Measurements from ENCODE around the gene NPR2. TPM values are rescaled to one million over a fixed set of nuclear protein-coding genes. Genes with fewer than 3 reads are reported as not detected.

NPR2 gene
- total RNA-seq, 2 donors from 2014 or later: 6.7 to 11.5 TPM

DNA sequence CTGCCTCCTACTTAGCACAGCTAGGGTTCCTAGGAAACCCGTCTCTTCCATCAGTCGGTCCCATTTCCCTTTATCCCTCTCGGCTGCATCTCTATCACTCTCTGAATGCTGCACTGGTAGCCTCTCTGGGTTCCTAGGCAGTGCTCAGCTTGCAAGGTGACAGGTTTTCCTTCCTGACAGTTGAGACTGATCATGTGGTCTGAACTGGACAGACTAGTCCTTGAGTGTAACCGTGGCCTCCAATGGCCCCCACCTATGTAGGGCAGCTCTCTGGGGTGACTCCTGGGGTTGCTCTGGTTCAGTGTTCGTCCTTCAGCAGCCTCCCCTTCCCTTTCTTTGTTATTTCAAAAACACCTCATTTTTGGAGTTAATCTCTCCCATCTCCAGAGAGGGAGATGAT, 41.4 kb downstream of the NPR2 start:
- Mint-ChIP-seq H3K27ac (no peak overlapping the region), H3K4me1 (ENCODE audit: low read depth) (peaks cover 35% of the 10 kb centered on the region), H3K9me3 (no peaks in the 10 kb centered on the region), H3K4me3 (no peak overlapping the region), H3K36me3 (ENCODE audit: insufficient read depth in 2 of 2) (no peaks in the 10 kb centered on the region), H3K27me3 (ENCODE audit: low read depth) (peaks cover under 1% of the 10 kb centered on the region)
- DNase-seq (no peak), ATAC-seq (replicated peaks in 1 of 2) (no peak)

DNA sequence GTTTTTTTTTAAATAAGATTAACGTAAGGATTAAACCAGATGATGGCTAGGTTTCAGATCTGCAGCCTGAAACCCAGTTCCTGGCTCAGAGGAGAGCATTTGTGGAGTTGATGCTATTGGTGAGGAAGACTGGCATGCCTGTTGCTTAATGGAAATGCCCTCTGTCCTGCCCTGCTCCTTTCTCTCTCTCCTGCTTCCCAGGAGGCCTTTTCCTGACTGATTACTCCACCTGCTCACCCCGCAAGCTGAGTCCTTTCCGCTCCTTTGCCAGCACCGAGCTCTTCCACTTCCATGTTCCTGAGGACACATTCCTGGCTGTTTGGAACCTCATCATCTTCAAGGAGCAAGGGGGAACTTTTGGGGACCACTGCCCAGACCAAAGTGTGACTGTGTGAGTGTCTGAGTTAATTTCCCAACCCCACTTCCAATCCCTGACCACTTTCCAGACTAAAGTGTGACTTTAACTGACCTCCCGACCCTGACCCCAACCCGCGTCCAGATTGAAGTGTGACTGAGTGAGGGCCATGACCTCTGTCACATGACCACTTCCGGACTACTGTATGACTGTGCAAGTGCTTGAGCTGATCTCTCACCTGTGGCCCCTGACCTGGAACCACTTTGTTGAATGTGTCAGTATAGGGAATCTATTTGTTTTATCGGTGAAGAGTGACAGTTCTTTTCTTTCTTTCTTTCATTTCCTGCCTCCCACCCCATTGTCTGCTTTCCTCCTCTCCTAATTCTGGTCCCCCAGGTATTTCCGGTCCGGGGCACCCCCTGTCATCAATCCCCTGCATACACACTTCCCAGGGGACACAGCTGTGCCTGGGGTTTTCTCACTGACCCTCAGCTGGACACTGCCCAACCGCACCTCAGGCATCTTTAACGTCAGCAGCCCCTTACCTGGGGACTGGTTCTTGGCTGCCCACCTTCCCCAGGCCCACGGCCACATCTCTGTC, 43.1 kb downstream of the NPR2 start:
- no peaks in the 10 kb centered on the region for H3K36me3 Mint-ChIP-seq (ENCODE audit: insufficient read depth in 2 of 2)
- H3K27me3 Mint-ChIP-seq (ENCODE audit: low read depth): no peaks in the 10 kb centered on the region
- DNase-seq (no peak), ATAC-seq (replicated peaks in 1 of 2) (no peak)
- no peak overlapping the region for H3K4me3 Mint-ChIP-seq
- no peaks in the 10 kb centered on the region for H3K9me3 Mint-ChIP-seq
- no peak overlapping the region for H3K27ac Mint-ChIP-seq
- H3K4me1 Mint-ChIP-seq (ENCODE audit: low read depth): peaks cover 24% of the 10 kb centered on the region

DNA sequence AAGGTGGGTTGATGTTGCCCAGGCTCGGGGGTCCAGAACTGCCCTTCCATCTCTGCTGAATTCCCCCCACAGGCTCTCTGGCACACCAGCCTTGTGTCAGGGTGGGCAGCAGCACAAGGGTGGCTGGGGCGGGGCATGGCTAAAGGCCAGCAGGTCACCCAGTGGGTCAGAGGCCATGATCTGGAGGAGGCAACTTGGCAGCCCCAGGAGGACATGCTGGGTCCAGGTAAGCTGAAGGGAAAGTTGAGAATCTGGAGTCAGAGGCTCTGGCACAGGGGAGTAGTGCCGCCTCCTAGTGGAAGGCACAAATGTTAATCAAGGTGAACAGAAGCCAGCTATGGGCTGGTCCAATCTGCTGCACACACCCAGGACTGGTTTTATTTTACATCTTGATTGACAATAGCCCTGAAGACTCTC, 43.8 kb downstream of the NPR2 start:
- Mint-ChIP-seq H3K27ac (no peak overlapping the region), H3K36me3 (ENCODE audit: insufficient read depth in 2 of 2) (no peaks in the 10 kb centered on the region), H3K4me3 (no peak overlapping the region), H3K4me1 (ENCODE audit: low read depth) (peaks cover 17% of the 10 kb centered on the region), H3K9me3 (no peaks in the 10 kb centered on the region), H3K27me3 (ENCODE audit: low read depth) (no peaks in the 10 kb centered on the region)
- ATAC-seq (replicated peaks in 1 of 2) (no peak), DNase-seq (peak in 1 of 2 donors; percentile 18)

DNA sequence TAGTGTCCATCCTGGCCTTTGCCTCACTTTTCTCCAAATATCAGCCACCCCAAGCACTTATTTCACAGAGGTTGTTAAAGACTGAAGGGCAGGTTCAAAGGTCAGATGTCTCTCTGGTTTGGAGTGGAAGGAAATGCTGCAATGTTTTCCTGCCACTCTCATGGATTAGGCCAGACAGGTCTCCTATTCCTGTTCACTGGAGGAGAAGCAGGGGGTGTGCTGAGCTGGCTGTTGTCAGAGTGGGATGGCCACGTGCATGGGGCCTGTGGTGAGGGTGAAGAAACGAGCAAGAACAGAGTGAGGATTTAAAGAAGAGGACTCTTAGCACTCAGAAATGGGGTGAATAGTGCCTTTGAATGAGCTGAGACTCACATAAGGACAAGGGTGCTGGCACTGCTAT, 44.4 kb downstream of the NPR2 start:
- H3K9me3 Mint-ChIP-seq: no peaks in the 10 kb centered on the region
- no peak for DNase-seq
- no peak for ATAC-seq (replicated peaks in 1 of 2)
- no peaks in the 10 kb centered on the region for H3K27me3 Mint-ChIP-seq (ENCODE audit: low read depth)
- H3K36me3 Mint-ChIP-seq (ENCODE audit: insufficient read depth in 2 of 2): no peaks in the 10 kb centered on the region
- H3K27ac Mint-ChIP-seq: no peak overlapping the region
- H3K4me1 Mint-ChIP-seq (ENCODE audit: low read depth): peaks cover 11% of the 10 kb centered on the region
- H3K4me3 Mint-ChIP-seq: no peak overlapping the region

DNA sequence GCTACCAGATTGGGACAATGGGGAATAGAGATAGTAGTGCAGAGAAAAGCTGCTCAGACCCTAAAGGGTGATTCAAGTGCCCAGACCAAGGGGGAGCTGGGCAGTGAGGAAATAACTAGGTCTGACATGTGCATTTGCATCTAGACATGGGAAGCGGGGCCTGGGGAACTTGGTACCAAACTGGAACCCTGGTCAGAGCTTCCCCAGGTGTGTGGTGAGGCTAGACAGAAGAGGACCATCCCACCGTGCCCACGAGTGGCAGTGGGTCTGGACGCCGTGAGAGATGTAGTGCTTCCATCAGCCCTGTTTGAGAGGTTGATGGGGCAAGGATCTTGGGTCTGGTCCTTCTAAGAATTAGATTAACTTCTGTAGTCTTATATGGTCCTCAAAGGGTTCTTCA, 45.2 kb downstream of the NPR2 start:
- ATAC-seq (replicated peaks in 1 of 2) (no peak), DNase-seq (no peak)
- no peaks in the 10 kb centered on the region for H3K9me3 Mint-ChIP-seq
- no peak overlapping the region for H3K4me3 Mint-ChIP-seq
- peaks cover 6% of the 10 kb centered on the region for H3K4me1 Mint-ChIP-seq (ENCODE audit: low read depth)
- no peaks in the 10 kb centered on the region for H3K27me3 Mint-ChIP-seq (ENCODE audit: low read depth)
- H3K36me3 Mint-ChIP-seq (ENCODE audit: insufficient read depth in 2 of 2): no peaks in the 10 kb centered on the region
- H3K27ac Mint-ChIP-seq: no peak overlapping the region

DNA sequence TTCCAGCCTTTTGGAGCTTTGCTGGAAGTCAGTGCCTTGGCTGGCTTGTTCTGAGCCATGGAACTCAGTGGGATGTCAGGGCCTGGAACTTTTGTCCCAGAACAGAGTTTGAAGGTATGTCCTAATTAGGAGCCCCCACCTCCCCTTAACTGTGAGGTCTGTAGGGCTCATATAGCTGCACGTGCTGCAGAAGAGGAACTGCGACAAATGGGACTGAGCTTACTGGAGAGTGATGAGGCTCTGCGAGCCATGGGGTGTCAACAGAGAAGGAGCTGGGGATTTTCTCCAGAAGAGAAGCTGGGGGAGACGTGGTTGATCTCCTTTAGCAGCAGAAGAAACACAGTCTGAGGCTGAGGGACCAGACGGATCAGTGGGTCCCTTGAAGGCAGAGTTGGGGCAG, 48.5 kb downstream of the NPR2 start:
- Mint-ChIP-seq H3K36me3 (ENCODE audit: insufficient read depth in 2 of 2) (no peaks in the 10 kb centered on the region), H3K9me3 (no peaks in the 10 kb centered on the region), H3K4me3 (no peak overlapping the region), H3K4me1 (ENCODE audit: low read depth) (peaks cover 10% of the 10 kb centered on the region), H3K27me3 (ENCODE audit: low read depth) (no peaks in the 10 kb centered on the region), H3K27ac (no peak overlapping the region)
- ATAC-seq (replicated peaks in 1 of 2) (no peak), DNase-seq (no peak)

DNA sequence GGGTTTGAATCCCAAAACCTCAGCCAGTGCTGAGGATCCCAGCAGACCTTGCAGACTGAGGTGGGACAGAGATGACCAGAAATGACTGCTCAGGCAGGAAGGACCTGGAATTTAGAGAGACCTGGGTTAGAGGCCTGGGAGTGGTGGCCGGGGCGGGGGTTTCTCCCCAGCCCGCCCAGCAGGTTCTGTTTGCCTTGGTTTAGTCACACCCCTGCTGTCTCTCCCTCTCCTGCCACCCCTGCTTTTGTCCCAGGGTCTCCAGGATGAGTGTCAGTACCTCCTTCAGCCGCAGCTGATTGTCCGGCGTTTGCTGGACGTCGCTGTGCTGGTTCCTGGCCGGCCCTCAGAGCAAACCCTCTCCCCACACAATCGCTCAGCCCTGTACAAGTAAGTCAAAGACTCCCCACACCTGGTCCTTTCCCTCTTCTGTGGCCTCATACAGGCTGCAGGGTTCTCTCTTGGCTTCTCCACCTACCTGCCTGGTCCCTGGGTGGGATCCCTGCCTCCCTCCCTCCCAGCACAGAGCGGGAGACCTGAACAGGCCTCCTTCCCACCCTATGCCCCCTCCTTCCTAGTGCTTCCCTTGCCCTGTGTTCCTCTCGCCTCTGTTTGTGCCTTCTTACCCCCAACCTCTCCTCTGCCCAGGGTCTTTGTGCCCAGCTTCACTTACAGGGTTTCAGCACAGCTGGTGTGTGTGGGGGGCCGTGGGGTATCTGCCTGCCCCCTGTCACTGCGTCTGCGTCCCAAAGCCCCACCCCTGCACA, 49.7 kb downstream of the NPR2 start:
- Mint-ChIP-seq H3K36me3 (ENCODE audit: insufficient read depth in 2 of 2) (no peaks in the 10 kb centered on the region), H3K9me3 (no peaks in the 10 kb centered on the region), H3K4me3 (no peak overlapping the region), H3K27ac (no peak overlapping the region), H3K27me3 (ENCODE audit: low read depth) (no peaks in the 10 kb centered on the region), H3K4me1 (ENCODE audit: low read depth) (peaks cover 20% of the 10 kb centered on the region)
- DNase-seq: no peak
- no peak for ATAC-seq (replicated peaks in 1 of 2)

DNA sequence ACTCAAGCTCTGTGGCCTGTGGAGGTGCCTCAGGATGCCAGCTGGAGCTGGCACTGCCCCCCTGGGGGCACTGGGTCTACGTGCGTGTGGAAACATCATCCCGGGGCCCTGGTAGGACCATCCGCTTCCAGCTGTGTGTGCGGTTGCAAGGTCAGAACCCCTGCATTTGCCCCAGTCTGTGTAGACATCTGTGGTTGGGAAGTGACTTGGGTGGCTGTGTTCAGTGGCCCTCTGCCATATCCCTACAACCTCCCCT, 50.2 kb downstream of the NPR2 start:
- no peak for ATAC-seq (replicated peaks in 1 of 2)
- Mint-ChIP-seq H3K4me3 (no peak overlapping the region), H3K27me3 (ENCODE audit: low read depth) (no peaks in the 10 kb centered on the region), H3K36me3 (ENCODE audit: insufficient read depth in 2 of 2) (no peaks in the 10 kb centered on the region), H3K4me1 (ENCODE audit: low read depth) (peaks cover 20% of the 10 kb centered on the region), H3K27ac (no peak overlapping the region), H3K9me3 (no peaks in the 10 kb centered on the region)
- DNase-seq: no peak

DNA sequence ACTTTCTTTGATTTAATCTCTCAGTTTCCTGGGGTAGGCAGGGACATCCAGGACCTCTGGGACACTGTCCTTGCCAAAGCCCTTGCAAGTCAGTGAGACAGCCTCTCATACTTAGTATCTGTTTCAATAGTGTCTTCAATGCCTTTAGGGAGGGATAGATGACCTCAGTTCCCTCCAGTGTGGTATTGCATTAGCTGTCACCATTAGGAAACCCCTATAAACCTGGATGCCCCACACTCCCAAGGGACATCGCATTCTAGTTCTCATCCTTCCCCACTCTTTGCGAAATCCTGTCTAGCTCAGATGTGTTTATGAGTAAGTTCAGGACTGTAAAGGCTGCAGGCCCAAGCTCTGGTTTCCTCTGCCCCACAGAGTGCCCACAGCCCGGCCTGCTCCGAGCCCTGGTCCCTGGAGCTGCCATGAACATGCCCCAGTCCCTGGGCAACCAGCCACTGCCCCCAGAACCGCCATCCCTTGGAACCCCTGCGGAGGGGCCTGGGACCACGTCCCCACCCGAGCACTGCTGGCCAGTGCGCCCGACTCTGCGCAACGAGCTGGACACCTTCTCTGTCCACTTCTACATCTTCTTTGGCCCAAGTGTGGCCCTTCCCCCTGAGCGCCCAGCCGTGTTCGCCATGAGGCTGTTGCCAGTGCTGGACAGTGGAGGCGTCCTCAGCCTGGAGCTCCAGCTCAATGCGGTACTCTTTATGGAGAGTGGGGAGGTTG, 50.8 kb downstream of the NPR2 start:
- ATAC-seq (replicated peaks in 1 of 2) (peak in 1 of 2 donors; percentile 9), DNase-seq (no peak)
- Mint-ChIP-seq H3K9me3 (no peaks in the 10 kb centered on the region), H3K27me3 (ENCODE audit: low read depth) (no peaks in the 10 kb centered on the region), H3K4me1 (ENCODE audit: low read depth) (peaks cover 20% of the 10 kb centered on the region), H3K4me3 (no peak overlapping the region), H3K36me3 (ENCODE audit: insufficient read depth in 2 of 2) (no peaks in the 10 kb centered on the region), H3K27ac (no peak overlapping the region)

DNA sequence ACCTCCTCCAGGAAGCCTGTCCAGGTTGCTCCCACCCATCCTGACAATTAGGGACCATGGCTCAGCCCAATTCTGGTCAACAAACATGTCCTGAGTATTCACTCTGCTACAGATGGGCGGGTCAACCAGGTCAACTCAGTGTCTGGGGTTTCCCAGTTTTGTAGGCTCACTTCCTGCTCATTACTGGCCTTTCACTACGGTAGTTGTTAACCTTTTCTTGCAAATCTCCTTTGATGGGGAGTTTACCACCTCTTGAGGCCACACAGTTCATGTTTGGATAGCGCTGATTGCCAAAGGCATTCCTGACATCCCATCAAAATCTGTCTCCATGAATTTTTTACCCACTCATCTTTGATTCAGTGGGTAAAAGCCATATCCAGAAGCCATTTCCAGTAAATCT, 51.4 kb downstream of the NPR2 start:
- no peak overlapping the region for H3K4me3 Mint-ChIP-seq
- no peak overlapping the region for H3K27ac Mint-ChIP-seq
- ATAC-seq (replicated peaks in 1 of 2) (peak in 1 of 2 donors; percentile 55), DNase-seq (no peak)
- H3K4me1 Mint-ChIP-seq (ENCODE audit: low read depth): peaks cover 21% of the 10 kb centered on the region
- H3K36me3 Mint-ChIP-seq (ENCODE audit: insufficient read depth in 2 of 2): no peaks in the 10 kb centered on the region
- H3K27me3 Mint-ChIP-seq (ENCODE audit: low read depth): no peaks in the 10 kb centered on the region
- H3K9me3 Mint-ChIP-seq: no peaks in the 10 kb centered on the region

DNA sequence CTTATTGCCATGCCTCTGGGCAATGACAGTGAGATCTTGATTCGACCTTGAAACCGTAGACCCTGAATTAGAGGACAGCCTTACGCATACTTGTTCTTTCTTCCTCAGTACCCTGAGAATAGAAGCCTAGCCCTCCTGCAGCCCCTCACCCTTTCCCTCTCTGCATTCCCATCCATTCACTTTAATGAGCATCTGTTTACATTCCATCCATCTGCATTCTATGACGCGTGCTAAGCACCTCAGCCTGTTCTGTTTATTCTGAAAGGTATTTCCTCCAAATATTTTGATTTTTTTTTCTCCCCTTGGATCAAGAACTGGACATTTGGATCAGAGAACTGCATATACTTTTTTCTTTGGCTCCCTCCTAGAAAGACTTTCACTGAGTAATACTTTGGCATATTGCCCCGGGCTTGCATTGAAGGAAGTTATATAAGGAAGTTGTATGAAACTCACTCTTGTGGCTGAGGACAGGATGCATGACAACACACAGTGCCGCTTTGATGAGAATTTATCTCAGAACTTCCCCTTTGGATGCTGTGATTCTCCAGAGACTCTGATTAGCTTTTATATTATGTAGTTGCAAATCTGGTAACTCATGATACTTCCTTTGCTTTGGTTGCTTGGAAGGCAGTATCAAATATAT, 53.4 kb downstream of the NPR2 start:
- no peaks in the 10 kb centered on the region for H3K36me3 Mint-ChIP-seq (ENCODE audit: insufficient read depth in 2 of 2)
- H3K4me1 Mint-ChIP-seq (ENCODE audit: low read depth): peaks cover 34% of the 10 kb centered on the region
- H3K27ac Mint-ChIP-seq: no peak overlapping the region
- H3K4me3 Mint-ChIP-seq: peak overlapping the region in 1 of 2 donors; percentile 12
- ATAC-seq (replicated peaks in 1 of 2) (no peak), DNase-seq (no peak)
- H3K27me3 Mint-ChIP-seq (ENCODE audit: low read depth): no peaks in the 10 kb centered on the region
- H3K9me3 Mint-ChIP-seq: no peaks in the 10 kb centered on the region

DNA sequence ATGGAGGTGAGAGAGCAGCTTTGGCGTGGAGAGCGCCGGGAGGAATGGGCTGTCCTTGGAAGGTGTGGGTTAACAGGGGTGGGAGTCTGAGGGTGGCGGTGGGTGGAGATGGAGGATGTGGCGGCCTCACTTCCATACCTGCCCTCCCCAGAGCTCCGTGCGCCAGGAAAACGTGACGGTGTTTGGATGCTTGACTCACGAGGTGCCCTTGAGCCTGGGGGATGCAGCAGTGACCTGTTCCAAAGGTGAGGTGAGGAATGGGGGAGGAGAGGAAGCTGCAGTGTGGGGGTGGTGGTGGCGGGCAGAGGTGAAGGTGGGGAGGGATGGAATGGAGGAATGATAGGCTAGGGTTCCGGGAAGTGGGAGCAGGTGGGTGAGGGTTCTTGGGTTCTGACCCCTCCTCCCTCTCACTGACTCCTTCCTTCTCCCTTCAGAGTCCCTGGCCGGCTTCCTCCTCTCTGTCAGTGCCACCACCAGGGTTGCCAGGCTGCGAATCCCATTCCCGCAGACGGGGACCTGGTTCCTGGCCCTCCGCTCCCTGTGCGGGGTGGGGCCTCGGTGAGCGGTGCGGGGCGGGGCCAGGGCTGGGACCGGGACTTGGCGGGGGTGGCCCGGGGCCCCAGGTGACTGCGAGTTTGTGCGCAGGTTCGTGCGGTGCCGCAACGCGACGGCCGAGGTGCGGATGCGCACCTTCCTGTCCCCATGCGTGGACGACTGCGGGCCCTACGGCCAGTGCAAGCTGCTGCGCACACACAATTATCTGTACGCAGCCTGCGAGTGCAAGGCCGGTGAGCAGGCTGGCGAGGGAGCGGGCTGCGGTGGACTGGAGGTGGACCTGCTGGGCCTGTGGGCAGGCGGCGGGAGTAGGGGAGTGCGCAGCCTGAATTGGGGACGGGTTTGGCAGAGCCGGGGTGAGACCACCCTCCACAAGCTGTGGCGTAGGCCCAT, 54.7 kb downstream of the NPR2 start:
- Mint-ChIP-seq H3K4me3 (no peak overlapping the region), H3K36me3 (ENCODE audit: insufficient read depth in 2 of 2) (no peaks in the 10 kb centered on the region), H3K27me3 (ENCODE audit: low read depth) (no peaks in the 10 kb centered on the region), H3K9me3 (no peaks in the 10 kb centered on the region), H3K27ac (no peak overlapping the region), H3K4me1 (ENCODE audit: low read depth) (peaks cover 34% of the 10 kb centered on the region)
- ATAC-seq (replicated peaks in 1 of 2) (no peak), DNase-seq (no peak)
